GM06990 (cell line): Measurements from ENCODE around the gene WLS.
"Not testable (repeated sequence)": the region's sequence is repeated elsewhere in the genome, so short reads cannot be mapped to it uniquely, and the experiment has no call there.

Experiments used
- DNase-seq: peaks from one replicate; pipeline ENCODE4 v3.0.0-alpha.2; 2011; ENCODE audit not compliant: insufficient read length; ENCODE audit errors: extremely low read depth
- H3K27me3 ChIP-seq: replicated peaks from 2 replicates; pipeline ENCODE4 v1.6.0; 2011; ENCODE audit warnings: low read length; ENCODE audit not compliant: control insufficient read depth, insufficient read depth
- H3K36me3 ChIP-seq: 2 replicates; pipeline ENCODE4 v1.5.1; 2011; ENCODE audit warnings: low read length; ENCODE audit not compliant: control insufficient read depth, insufficient read depth
- H3K4me3 ChIP-seq: replicated peaks from 2 replicates; pipeline ENCODE4 v1.5.1; 2011; ENCODE audit warnings: low read depth, mild to moderate bottlenecking, control low read depth, low read length
- TF ChIP-seq, protein P1 (sequence below): IDR thresholded peaks from 2 replicates; pipeline ENCODE4 v1.5.1; 2011; ENCODE audit warnings: low read length, control low read depth, mild to moderate bottlenecking, inconsistent platforms; ENCODE audit not compliant: insufficient read depth, poor library complexity, severe bottlenecking

WLS gene

DNA sequence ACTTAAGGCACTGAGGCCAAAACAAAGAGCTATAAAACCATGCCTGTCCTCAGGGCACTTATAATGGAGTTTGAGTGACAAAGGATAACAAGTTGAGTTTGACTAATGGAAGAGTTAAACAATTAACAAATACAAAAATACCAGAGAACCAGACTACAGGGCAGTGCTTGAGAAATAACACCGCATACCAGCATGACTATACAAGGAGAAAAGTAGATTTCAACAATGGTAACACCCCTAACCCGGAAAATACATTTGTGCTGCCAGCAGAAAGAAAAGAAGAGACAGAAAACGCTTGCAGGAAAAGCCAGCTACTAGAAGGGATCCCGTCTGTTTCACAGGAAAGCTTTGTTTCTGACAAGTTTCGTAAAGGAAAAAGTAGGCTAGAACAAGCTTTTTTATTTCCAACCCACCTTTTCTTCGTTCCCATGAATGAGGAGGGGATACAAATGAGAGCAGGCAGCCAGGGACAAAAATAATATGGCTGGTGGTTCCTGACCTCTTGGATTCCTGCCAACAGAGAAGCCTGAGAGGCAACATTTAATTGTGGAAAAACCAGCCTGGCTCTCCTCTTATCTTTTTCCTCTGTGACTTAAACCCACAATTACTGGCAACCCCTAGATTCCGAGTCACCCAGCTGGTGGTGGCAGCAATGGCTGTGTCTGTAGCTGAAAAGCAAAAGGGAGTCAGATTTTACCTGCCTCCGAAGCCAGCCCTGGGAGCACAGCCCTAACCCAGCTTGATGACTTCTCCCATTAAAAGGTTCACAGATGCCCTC is 56.5 kb downstream of the WLS start:
- Histone ChIP-seq H3K27me3 (no peaks in the 10 kb centered on the region), H3K4me3 (no peak overlapping the region)
- TF ChIP-seq, protein P1, sequence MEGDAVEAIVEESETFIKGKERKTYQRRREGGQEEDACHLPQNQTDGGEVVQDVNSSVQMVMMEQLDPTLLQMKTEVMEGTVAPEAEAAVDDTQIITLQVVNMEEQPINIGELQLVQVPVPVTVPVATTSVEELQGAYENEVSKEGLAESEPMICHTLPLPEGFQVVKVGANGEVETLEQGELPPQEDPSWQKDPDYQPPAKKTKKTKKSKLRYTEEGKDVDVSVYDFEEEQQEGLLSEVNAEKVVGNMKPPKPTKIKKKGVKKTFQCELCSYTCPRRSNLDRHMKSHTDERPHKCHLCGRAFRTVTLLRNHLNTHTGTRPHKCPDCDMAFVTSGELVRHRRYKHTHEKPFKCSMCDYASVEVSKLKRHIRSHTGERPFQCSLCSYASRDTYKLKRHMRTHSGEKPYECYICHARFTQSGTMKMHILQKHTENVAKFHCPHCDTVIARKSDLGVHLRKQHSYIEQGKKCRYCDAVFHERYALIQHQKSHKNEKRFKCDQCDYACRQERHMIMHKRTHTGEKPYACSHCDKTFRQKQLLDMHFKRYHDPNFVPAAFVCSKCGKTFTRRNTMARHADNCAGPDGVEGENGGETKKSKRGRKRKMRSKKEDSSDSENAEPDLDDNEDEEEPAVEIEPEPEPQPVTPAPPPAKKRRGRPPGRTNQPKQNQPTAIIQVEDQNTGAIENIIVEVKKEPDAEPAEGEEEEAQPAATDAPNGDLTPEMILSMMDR = no peak

DNA sequence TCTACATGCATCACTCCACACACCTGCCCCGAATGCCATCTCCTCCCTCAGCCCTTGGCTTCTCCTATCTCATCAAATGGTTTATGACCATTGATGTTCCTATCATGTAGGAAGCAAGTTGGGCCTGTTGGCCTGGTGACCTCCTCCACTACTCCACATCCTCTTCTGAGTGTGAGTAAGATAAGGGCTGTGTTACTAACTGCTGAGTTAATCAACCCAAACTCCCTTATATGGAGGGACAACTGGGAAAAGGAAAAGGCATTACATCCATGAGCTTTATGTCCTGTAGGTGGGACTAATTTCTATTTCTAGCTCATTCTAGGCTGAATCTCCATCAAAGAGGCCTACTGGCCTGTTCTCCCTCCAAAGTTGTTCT is 57.6 kb downstream of the WLS start:
- Histone ChIP-seq H3K4me3 (no peak overlapping the region), H3K36me3 (no peaks in the 10 kb centered on the region), H3K27me3 (no peaks in the 10 kb centered on the region; the same call in 1 of the 2 replicates)
- TF ChIP-seq, protein P1 = no peak
- DNase-seq = no peak

More for the DNA sequence above, 56.5 kb downstream of the WLS start:
- H3K36me3 ChIP-seq = no peaks in the 10 kb centered on the region
- no peak for DNase-seq

DNA sequence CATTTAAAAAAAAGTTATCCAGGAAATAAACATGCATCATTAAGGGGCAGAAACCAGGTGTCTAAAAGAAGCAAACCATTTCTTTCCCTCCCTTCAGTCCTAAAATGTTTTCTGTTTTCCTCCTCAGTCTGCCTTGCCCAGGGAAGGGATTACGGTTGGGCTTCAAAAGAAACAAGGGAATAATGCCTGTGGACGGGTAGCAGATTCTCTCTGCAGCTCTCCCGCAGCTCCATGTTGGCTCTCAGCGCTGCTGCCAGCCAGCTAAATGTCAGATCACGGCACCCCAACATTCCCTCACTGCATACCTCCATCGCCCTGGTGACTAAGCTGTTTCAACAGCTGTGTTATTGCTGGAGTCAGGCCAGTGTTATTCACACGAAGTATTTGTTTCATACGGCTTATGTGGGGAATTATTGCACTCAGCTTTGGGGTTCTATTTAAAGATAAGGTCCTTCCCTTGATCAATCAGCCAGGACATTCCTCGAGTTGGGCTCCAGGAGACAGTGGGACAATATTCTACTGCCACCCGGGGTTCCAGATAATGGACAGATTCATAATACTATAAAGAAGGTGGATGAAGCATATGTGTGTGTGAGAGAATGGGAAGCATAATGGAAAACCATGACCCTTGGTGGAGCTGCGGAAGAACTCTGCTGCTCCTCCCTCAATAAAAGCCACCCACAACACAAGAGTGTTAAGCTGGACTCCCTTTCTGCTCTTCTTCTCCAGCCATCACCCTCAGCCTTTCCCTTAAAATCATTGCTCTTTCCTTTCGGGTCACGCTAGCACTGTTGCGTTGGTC is 58.2 kb downstream of the WLS start:
- H3K36me3 ChIP-seq = no peaks in the 10 kb centered on the region
- DNase-seq = no peak
- TF ChIP-seq, protein P1 = no peak
- no peaks in the 10 kb centered on the region; the same call in 1 of the 2 replicates for H3K27me3 ChIP-seq
- H3K4me3 ChIP-seq = no peak overlapping the region

DNA sequence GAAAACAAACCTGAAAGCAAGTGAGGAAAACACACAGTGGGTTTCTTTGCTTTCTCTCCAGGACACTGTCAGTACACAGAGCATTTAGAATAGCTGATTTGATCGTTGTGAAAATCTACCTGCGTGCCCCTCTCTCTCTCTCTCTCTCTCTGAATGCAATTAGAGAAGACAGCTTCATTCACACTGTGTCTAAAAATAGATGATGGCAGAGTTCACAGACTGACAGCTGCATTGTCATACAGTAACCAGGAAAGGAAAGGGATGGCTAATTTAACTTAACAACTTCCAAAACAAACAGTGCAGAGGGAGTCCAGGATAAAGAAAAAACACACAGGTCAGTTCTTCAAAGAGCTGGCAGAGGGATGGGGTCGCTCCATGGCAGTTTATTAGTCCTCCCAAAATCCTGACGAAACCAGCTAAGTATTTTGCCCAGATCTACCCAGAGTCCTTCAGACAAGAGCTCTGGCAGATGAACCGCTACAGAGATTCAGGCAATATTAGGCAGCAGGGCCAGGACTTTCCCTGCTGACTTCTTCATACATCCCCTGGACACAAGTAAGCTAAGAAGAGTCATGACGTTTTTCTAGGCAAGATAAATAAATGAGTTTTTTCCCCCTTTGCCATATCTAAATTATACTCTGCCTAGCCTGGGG is 58.9 kb downstream of the WLS start:
- H3K27me3 ChIP-seq = no peaks in the 10 kb centered on the region; the same call in 1 of the 2 replicates
- TF ChIP-seq, protein P1 = no peak
- H3K36me3 ChIP-seq = no peaks in the 10 kb centered on the region
- DNase-seq = no peak
- no peak overlapping the region for H3K4me3 ChIP-seq

DNA sequence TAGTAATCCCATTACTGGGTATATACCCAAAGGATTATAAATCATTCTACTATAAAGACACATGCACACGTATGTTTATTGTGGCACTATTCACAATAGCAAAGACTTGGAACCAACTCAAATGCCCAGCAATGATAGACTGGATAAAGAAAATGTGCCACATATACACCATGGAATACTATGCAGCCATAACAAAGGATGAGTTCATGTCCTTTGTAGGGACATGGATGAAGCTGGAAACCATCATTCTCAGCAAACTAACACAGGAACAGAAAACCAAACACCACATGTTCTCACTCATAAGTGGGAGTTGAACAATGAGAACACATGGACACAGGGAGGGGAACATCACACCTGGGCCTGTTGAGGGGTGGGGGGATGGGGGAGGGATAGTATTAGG is 60.5 kb downstream of the WLS start:
- not testable (repeated sequence) for H3K36me3 ChIP-seq, H3K27me3 ChIP-seq, H3K4me3 ChIP-seq, DNase-seq
